CD14-positive monocyte (primary cell): ENCODE measurements around the gene BNIPL. TPM values are rescaled to one million over a fixed set of nuclear protein-coding genes. Genes with fewer than 3 reads are reported as not detected.
A peak's percentile ranks its signal among the peaks of the same experiment; 100 is the strongest.

Experiments used
- DNase-seq, 3 donors: peaks; one replicate each; pipeline ENCODE4 v3.0.0-alpha.2; 2011 to 2022
- H2AFZ ChIP-seq: 2 replicates; pipeline ENCODE4 v1.6.0; 2012; ENCODE audit warnings: mild to moderate bottlenecking, low read depth, low read length, inconsistent platforms; ENCODE audit not compliant: insufficient read depth, poor library complexity, severe bottlenecking
- H3K27ac ChIP-seq, 2 donors: 1 replicate in 1 of 2; 2 replicates in 1 of 2; pipeline ENCODE4 v1.5.1; 2012 to 2013; ENCODE audit warnings: low read length in 2 of 2, control low read depth in 1 of 2, inconsistent platforms in 1 of 2, low read depth in 1 of 2, mild to moderate bottlenecking in 1 of 2
- H3K27me3 ChIP-seq, 2 donors: one replicate each; pipeline versions ENCODE4 v1.6.0 to v1.6.1; 2011 to 2013; ENCODE audit warnings: low read length in 2 of 2; ENCODE audit not compliant: control insufficient read depth in 2 of 2, insufficient read depth in 2 of 2
- H3K36me3 ChIP-seq, 2 donors: replicated peaks in 1 of 2; 1 replicate in 1 of 2; 2 replicates in 1 of 2; pipeline versions ENCODE4 v1.5.1 to v1.6.1; 2012 to 2013; ENCODE audit warnings: low read length in 2 of 2, control low read depth in 1 of 2, inconsistent platforms in 1 of 2, mild to moderate bottlenecking in 1 of 2; ENCODE audit not compliant: insufficient read depth in 2 of 2, control insufficient read depth in 1 of 2
- H3K4me1 ChIP-seq, 2 donors: 1 replicate in 1 of 2; 2 replicates in 1 of 2; pipeline versions ENCODE4 v1.5.1 to v1.6.1; 2012 to 2013; ENCODE audit warnings: low read length in 2 of 2, control low read depth in 1 of 2, inconsistent platforms in 1 of 2, mild to moderate bottlenecking in 1 of 2, moderate library complexity in 1 of 2; ENCODE audit not compliant: insufficient read depth in 2 of 2, control insufficient read depth in 1 of 2
- H3K4me2 ChIP-seq: replicated peaks from 2 replicates; pipeline ENCODE3; 2012; ENCODE audit warnings: low read length, moderate library complexity, mild to moderate bottlenecking; ENCODE audit not compliant: poor library complexity, severe bottlenecking; ENCODE audit errors: extremely low read depth
- H3K4me3 ChIP-seq, 3 experiments: fragments of 200-600 bp in 1 of 3; sonication (generic) in 1 of 3; replicated peaks in 1 of 3; 1 replicate in 2 of 3; 2 replicates in 1 of 3; pipeline ENCODE4 v1.5.1; 2011 to 2013; ENCODE audit warnings: low read length in 3 of 3, mild to moderate bottlenecking in 3 of 3, control low read depth in 2 of 3, low read depth in 2 of 3, inconsistent platforms in 1 of 3, moderate library complexity in 1 of 3
- H3K79me2 ChIP-seq: 2 replicates; pipeline ENCODE4 v1.6.0; 2012; ENCODE audit warnings: mild to moderate bottlenecking, control low read depth, inconsistent platforms, low read length, moderate library complexity; ENCODE audit not compliant: insufficient read depth
- H3K9ac ChIP-seq: 2 replicates; pipeline ENCODE4 v1.6.0; 2017; ENCODE audit warnings: low read length, mild to moderate bottlenecking; ENCODE audit not compliant: insufficient read depth, poor library complexity, severe bottlenecking
- H3K9me3 ChIP-seq, 2 donors: replicated peaks in 1 of 2; 1 replicate in 1 of 2; 2 replicates in 1 of 2; pipeline versions ENCODE4 v1.5.1 to v1.6.1; 2012 to 2013; ENCODE audit warnings: low read length in 2 of 2, control low read depth in 1 of 2; ENCODE audit not compliant: control insufficient read depth in 1 of 2, insufficient read depth in 1 of 2
- H4K20me1 ChIP-seq: 2 replicates; pipeline ENCODE4 v1.6.0; 2012; ENCODE audit warnings: mild to moderate bottlenecking, low read length, control low read depth, moderate library complexity; ENCODE audit not compliant: insufficient read depth
- H3K27ac Mint-ChIP-seq, 7 donors: one replicate each; pipeline ENCODE4 v1.8.0; 2020; ENCODE audit warnings: mild to moderate bottlenecking in 7 of 7, mixed read lengths in 7 of 7, moderate library complexity in 6 of 7, inconsistent platforms in 2 of 7
- H3K27me3 Mint-ChIP-seq, 3 donors: one replicate each; pipeline ENCODE4 v1.8.0; 2021 to 2022; ENCODE audit warnings: low read depth in 3 of 3, mild to moderate bottlenecking in 3 of 3, mixed read lengths in 3 of 3, moderate library complexity in 3 of 3, inconsistent platforms in 1 of 3
- H3K36me3 Mint-ChIP-seq, 2 donors: one replicate each; pipeline ENCODE4 v1.8.0; 2020; ENCODE audit warnings: mixed read lengths in 2 of 2, inconsistent platforms in 1 of 2, mild to moderate bottlenecking in 1 of 2
- H3K4me1 Mint-ChIP-seq: one replicate; pipeline ENCODE4 v1.8.0; 2020; ENCODE audit warnings: mild to moderate bottlenecking, mixed read lengths
- H3K4me3 Mint-ChIP-seq, 2 donors: one replicate each; pipeline ENCODE4 v1.8.0; 2020; ENCODE audit warnings: mild to moderate bottlenecking in 2 of 2, mixed read lengths in 2 of 2, moderate library complexity in 1 of 2
- H3K9me3 Mint-ChIP-seq, 7 donors: one replicate each; pipeline ENCODE4 v1.8.0; 2020 to 2022; ENCODE audit warnings: mixed read lengths in 7 of 7, mild to moderate bottlenecking in 6 of 7, moderate library complexity in 6 of 7, inconsistent platforms in 2 of 7
- CTCF ChIP-seq: fragments of 200-600 bp; IDR thresholded peaks from one replicate; pipeline ENCODE4 v1.8.0; 2022; ENCODE audit warnings: antibody characterized with exemption, mild to moderate bottlenecking
- WGBS: methylation state at CpG from one replicate; pipeline ENCODE4 v1.1.5; 2013; ENCODE audit warnings: missing lambda C conversion rate; ENCODE audit not compliant: insufficient coverage; 5-methylcytosine and 5-hydroxymethylcytosine counted together
- intact Hi-C, 2 donors: fragments of 100-400 bp; cut with micrococcal nuclease; formaldehyde crosslinking; loops; one replicate each; pipeline versions ENCODE4 v1.15.0 to v1.15.1; 2023
- polyA plus RNA-seq, 3 donors: library from polyadenylated mRNA; depleted of rRNA in 1 of 3; unstranded in 2 of 3; stranded (reverse) in 1 of 3; fragments of 300-500 nt in 2 of 3; fragments of >200 nt in 1 of 3; fragmentation: Illumina TruSeq in 2 of 3; gene quantifications; 1 replicate in 2 of 3; 2 replicates in 1 of 3; pipeline ENCODE4 v1.2.3, GENCODE V29; 2012 to 2021

Gene BNIPL
- polyA plus RNA-seq, 3 donors: 0.77 TPM; not detected in 2

- H3K79me2 ChIP-seq: peaks cover 15% of the 10 kb centered on the region
- H3K27ac Mint-ChIP-seq: no peak overlapping the region
- no peak for DNase-seq
- 100% methylated on average over 1 of the region's 2 CpGs for WGBS
- peaks cover 9 to 13% of the 10 kb centered on the region in 2 donors for H3K4me1 ChIP-seq
- H3K4me3 Mint-ChIP-seq: no peak overlapping the region
- peaks cover 0 to under 1% (median 0%) of the 10 kb centered on the region in 3 donors for H3K27me3 Mint-ChIP-seq
- no peaks in the 10 kb centered on the region for H3K9me3 Mint-ChIP-seq
- H3K36me3 ChIP-seq: peaks cover 5 to 18% of the 10 kb centered on the region in 2 donors
- H3K4me2 ChIP-seq: no peak overlapping the region
- no peaks in the 10 kb centered on the region for H3K9me3 ChIP-seq
- peaks cover 16% of the 10 kb centered on the region for H3K4me1 Mint-ChIP-seq
- intact Hi-C loops: loop anchor here in 1 of 2 donors (5.0 kb wide), 1 partner anchor 34 kb away; the partner anchor contains the start of gene C1orf56
- H4K20me1 ChIP-seq: no peaks in the 10 kb centered on the region
- TF ChIP-seq CTCF: no peak
- no peaks in the 10 kb centered on the region for H3K27me3 ChIP-seq
- H3K9ac ChIP-seq: no peak overlapping the region
- H3K27ac ChIP-seq: no peak overlapping the region
- no peak overlapping the region for H2AFZ ChIP-seq
- H3K36me3 Mint-ChIP-seq: peaks cover 13 to 22% of the 10 kb centered on the region in 2 donors
- no peak overlapping the region for H3K4me3 ChIP-seq
These were observed 22.9 kb upstream of the BNIPL start for GRCh38 chr1:151013518-151013917.

- H4K20me1 ChIP-seq: no peaks in the 10 kb centered on the region
- Mint-ChIP-seq H3K27me3 (no peaks in the 10 kb centered on the region), H3K36me3 (peaks cover 33 to 64% of the 10 kb centered on the region in 2 donors), H3K27ac (peak overlapping the region in 2 of 7 donors; percentile 54 to 70), H3K9me3 (no peaks in the 10 kb centered on the region), H3K4me3 (peak overlapping the region; percentile 51 to 66), H3K4me1 (peaks cover 3% of the 10 kb centered on the region)
- H3K4me3 ChIP-seq: no peak overlapping the region
- peak; percentile 70 to 82 (median 71) for DNase-seq
- H3K27me3 ChIP-seq: no peaks in the 10 kb centered on the region
- intact Hi-C loops: loop anchor here in 1 of 2 donors (5.0 kb wide), 2 partner anchors 33 to 133 kb away; partner anchors contain the start of genes CDC42SE1 and TNFAIP8L2
- H3K4me2 ChIP-seq: peak overlapping the region; percentile 4
- H3K9me3 ChIP-seq: no peaks in the 10 kb centered on the region
- peaks cover 4 to 7% of the 10 kb centered on the region in 2 donors for H3K4me1 ChIP-seq
- H3K79me2 ChIP-seq: no peaks in the 10 kb centered on the region
- WGBS: 4% methylated on average over 4 of the region's 6 CpGs
- no peak overlapping the region for H3K27ac ChIP-seq
- no peak overlapping the region for H3K9ac ChIP-seq
- peaks cover 17 to 46% of the 10 kb centered on the region in 2 donors for H3K36me3 ChIP-seq
- peak; percentile 75 for TF ChIP-seq CTCF
- H2AFZ ChIP-seq: peak overlapping the region; percentile 7
These were observed 11.7 kb upstream of the BNIPL start for GRCh38 chr1:151024540-151025146.
